Measurements from ENCODE around the gene CBX8. TPM values are rescaled to one million over a fixed set of nuclear protein-coding genes. Genes with fewer than 3 reads are reported as not detected.

CBX8 gene
- total RNA-seq, 4 donors from 2014 or later = 1.9 to 4.7 (median 4.2) TPM

GRCh38 chr17:79824893-79825579 lies 28.2 kb upstream of the CBX8 start:
- no peak for DNase-seq (ENCODE audit: low spot score in 2 of 2)
- 82 to 90% methylated on average over 6 of the region's 6 CpGs for WGBS, 2 donors
- H3K4me3 ChIP-seq (ENCODE audit: low read depth, poor library complexity, severe bottlenecking) = no peak overlapping the region
- no peak for TF ChIP-seq CTCF (IDR thresholded peaks at IDR 0.05)
- TF ChIP-seq POLR2A (IDR thresholded peaks at IDR 0.05) = no peak
- intact Hi-C loops (cut with DNase I; ENCODE audit: low total_unique reads) = no loop called here

- intact Hi-C loops (cut with DNase I; ENCODE audit: low total_unique reads) = no loop called here
- H3K4me3 ChIP-seq (ENCODE audit: low read depth, poor library complexity, severe bottlenecking) = no peak overlapping the region
- 93 to 94% methylated on average over 17 of the region's 17 CpGs for WGBS, 2 donors
- DNase-seq (ENCODE audit: low spot score in 2 of 2) = no peak
- TF ChIP-seq POLR2A (IDR thresholded peaks at IDR 0.05) (no peak), CTCF (IDR thresholded peaks at IDR 0.05) (no peak)
These were observed 27.4 kb upstream of the CBX8 start for GRCh38 chr17:79824234-79824633.

GRCh38 chr17:79822583-79823124 lies 25.8 kb upstream of the CBX8 start:
- TF ChIP-seq CTCF (IDR thresholded peaks at IDR 0.05) (no peak), POLR2A (IDR thresholded peaks at IDR 0.05) (no peak)
- intact Hi-C loops (cut with DNase I; ENCODE audit: low total_unique reads) = no loop called here
- H3K4me3 ChIP-seq (ENCODE audit: low read depth, poor library complexity, severe bottlenecking) = no peak overlapping the region
- WGBS, 2 donors = 93 to 95% methylated on average over 17 of the region's 17 CpGs
- DNase-seq (ENCODE audit: low spot score in 2 of 2) = no peak

GRCh38 chr17:79821331-79822095 lies 24.6 kb upstream of the CBX8 start:
- DNase-seq (ENCODE audit: low spot score in 2 of 2) = no peak
- 84 to 91% methylated on average over 12 of the region's 12 CpGs for WGBS, 2 donors
- intact Hi-C loops (cut with DNase I; ENCODE audit: low total_unique reads) = no loop called here
- TF ChIP-seq CTCF (IDR thresholded peaks at IDR 0.05) (no peak), POLR2A (IDR thresholded peaks at IDR 0.05) (no peak)
- H3K4me3 ChIP-seq (ENCODE audit: low read depth, poor library complexity, severe bottlenecking) = no peak overlapping the region

GRCh38 chr17:79820959-79821330 lies 24.1 kb upstream of the CBX8 start:
- no peak overlapping the region for H3K4me3 ChIP-seq (ENCODE audit: low read depth, poor library complexity, severe bottlenecking)
- intact Hi-C loops (cut with DNase I; ENCODE audit: low total_unique reads) = no loop called here
- DNase-seq (ENCODE audit: low spot score in 2 of 2) = no peak
- TF ChIP-seq CTCF (IDR thresholded peaks at IDR 0.05) (no peak), POLR2A (IDR thresholded peaks at IDR 0.05) (no peak)
- 82 to 95% methylated on average over 4 of the region's 4 CpGs for WGBS, 2 donors

Measured in lower leg skin (tissue), 4 donors.